ENCODE data around the gene SPOP. TPM values are rescaled to one million over a fixed set of nuclear protein-coding genes. Genes with fewer than 3 reads are reported as not detected.
A peak's percentile ranks its signal among the peaks of the same experiment; 100 is the strongest.

SPOP gene
- total and polyA plus RNA-seq, 4 experiments from 2014 or later, result 83.1 to 126 (median 98.4) TPM

- Mint-ChIP-seq H3K36me3 (peaks cover 48 to 73% of the 10 kb centered on the region in 2 donors), H3K4me3 (no peak overlapping the region), H3K9me3 (no peaks in the 10 kb centered on the region), H3K27ac (peak overlapping the region in 2 of 7 donors; percentile 22 to 25), H3K4me1 (peaks cover 0 to 5% (median 2%) of the 10 kb centered on the region in 4 donors), H3K27me3 (no peaks in the 10 kb centered on the region)
- Histone ChIP-seq H3K27me3 (ENCODE audit: insufficient read depth, low read length) (no peaks in the 10 kb centered on the region), H3K9me3 (ENCODE audit: control insufficient read depth in 1 of 2, low read length in 2 of 2) (no peaks in the 10 kb centered on the region), H3K27ac (ENCODE audit: low read depth, low read length) (no peak overlapping the region), H3K4me3 (ENCODE audit: low read length in 2 of 2) (no peak overlapping the region), H3K4me1 (ENCODE audit: insufficient read depth, low read length) (no peaks in the 10 kb centered on the region), H3K36me3 (ENCODE audit: insufficient read depth, low read length) (peaks cover 64% of the 10 kb centered on the region)
- POLR2A ChIA-PET (ENCODE audit: partially characterized antibody), result no interaction called here
- CTCF ChIA-PET (ENCODE audit: partially characterized antibody), result interaction anchor here (1.1 kb wide), 1 partner anchor 15 kb away, joined by 3 read pairs; no protein-coding TSS in a partner anchor
- no peak for DNase-seq
- intact Hi-C loops (cut with micrococcal nuclease), result no loop called here
Observed at GRCh38 chr17:49612726-49613125, 65.2 kb downstream of the SPOP start.

- peak overlapping the region in 1 of 7 donors; percentile 48 for H3K27ac Mint-ChIP-seq
- POLR2A ChIA-PET (ENCODE audit: partially characterized antibody), result interaction anchor here (0.8 kb wide), 1 partner anchor 10 kb away, joined by 3 read pairs; no protein-coding TSS in a partner anchor
- CTCF ChIA-PET (ENCODE audit: partially characterized antibody), result interaction anchor here (1.4 kb wide), 1 partner anchor 55 kb away, joined by 3 read pairs; no protein-coding TSS in a partner anchor
- DNase-seq, result no peak
- H3K4me3 ChIP-seq (ENCODE audit: low read length in 2 of 2), result no peak overlapping the region
- no peaks in the 10 kb centered on the region for H3K4me1 ChIP-seq (ENCODE audit: insufficient read depth, low read length)
- no peak overlapping the region for H3K27ac ChIP-seq (ENCODE audit: low read depth, low read length)
- no peaks in the 10 kb centered on the region for H3K27me3 Mint-ChIP-seq
- H3K9me3 ChIP-seq (ENCODE audit: control insufficient read depth in 1 of 2, low read length in 2 of 2), result no peaks in the 10 kb centered on the region
- intact Hi-C loops (cut with micrococcal nuclease), result no loop called here
- H3K36me3 Mint-ChIP-seq, result peaks cover 49 to 69% of the 10 kb centered on the region in 2 donors
- H3K9me3 Mint-ChIP-seq, result no peaks in the 10 kb centered on the region
- H3K4me1 Mint-ChIP-seq, result peaks cover 0 to 2% (median under 1%) of the 10 kb centered on the region in 4 donors
- no peak overlapping the region for H3K4me3 Mint-ChIP-seq
- no peaks in the 10 kb centered on the region for H3K27me3 ChIP-seq (ENCODE audit: insufficient read depth, low read length)
- peaks cover 58% of the 10 kb centered on the region for H3K36me3 ChIP-seq (ENCODE audit: insufficient read depth, low read length)
Observed at GRCh38 chr17:49610883-49611584, 66.9 kb downstream of the SPOP start.

GRCh38 chr17:49604314-49604869 lies 73.5 kb downstream of the SPOP start:
- Mint-ChIP-seq H3K4me3 (no peak overlapping the region), H3K27ac (no peak overlapping the region), H3K4me1 (no peaks in the 10 kb centered on the region), H3K36me3 (peaks cover 60 to 84% of the 10 kb centered on the region in 2 donors), H3K9me3 (no peaks in the 10 kb centered on the region), H3K27me3 (no peaks in the 10 kb centered on the region)
- ChIA-PET CTCF (ENCODE audit: partially characterized antibody) (interaction anchor here (0.7 kb wide), 1 partner anchor 912 kb away, joined by 3 read pairs; no protein-coding TSS in a partner anchor), POLR2A (ENCODE audit: partially characterized antibody) (no interaction called here)
- H3K27ac ChIP-seq (ENCODE audit: low read depth, low read length), result no peak overlapping the region
- H3K36me3 ChIP-seq (ENCODE audit: insufficient read depth, low read length), result peaks cover 71% of the 10 kb centered on the region
- no peak for DNase-seq
- intact Hi-C loops (cut with micrococcal nuclease), result no loop called here
- H3K4me1 ChIP-seq (ENCODE audit: insufficient read depth, low read length), result no peaks in the 10 kb centered on the region
- H3K27me3 ChIP-seq (ENCODE audit: insufficient read depth, low read length), result no peaks in the 10 kb centered on the region
- H3K9me3 ChIP-seq (ENCODE audit: control insufficient read depth in 1 of 2, low read length in 2 of 2), result no peaks in the 10 kb centered on the region
- H3K4me3 ChIP-seq (ENCODE audit: low read length in 2 of 2), result no peak overlapping the region

- H3K4me1 Mint-ChIP-seq, result no peaks in the 10 kb centered on the region
- H3K36me3 Mint-ChIP-seq, result peaks cover 62 to 85% of the 10 kb centered on the region in 2 donors
- H3K27me3 Mint-ChIP-seq, result no peaks in the 10 kb centered on the region
- intact Hi-C loops (cut with micrococcal nuclease), result no loop called here
- no peaks in the 10 kb centered on the region for H3K27me3 ChIP-seq (ENCODE audit: insufficient read depth, low read length)
- H3K36me3 ChIP-seq (ENCODE audit: insufficient read depth, low read length), result peaks cover 71% of the 10 kb centered on the region
- CTCF ChIA-PET (ENCODE audit: partially characterized antibody), result interaction anchor here (2.3 kb wide), 1 partner anchor 34 kb away, joined by 8 read pairs; no protein-coding TSS in a partner anchor
- H3K4me3 ChIP-seq (ENCODE audit: low read length in 2 of 2), result no peak overlapping the region
- H3K27ac Mint-ChIP-seq, result no peak overlapping the region
- POLR2A ChIA-PET (ENCODE audit: partially characterized antibody), result no interaction called here
- H3K27ac ChIP-seq (ENCODE audit: low read depth, low read length), result no peak overlapping the region
- no peaks in the 10 kb centered on the region for H3K9me3 ChIP-seq (ENCODE audit: control insufficient read depth in 1 of 2, low read length in 2 of 2)
- DNase-seq, result no peak
- H3K4me1 ChIP-seq (ENCODE audit: insufficient read depth, low read length), result no peaks in the 10 kb centered on the region
- no peaks in the 10 kb centered on the region for H3K9me3 Mint-ChIP-seq
- H3K4me3 Mint-ChIP-seq, result no peak overlapping the region
Observed at GRCh38 chr17:49603720-49604119, 74.2 kb downstream of the SPOP start.

GRCh38 chr17:49603238-49603637 lies 74.7 kb downstream of the SPOP start:
- Mint-ChIP-seq H3K9me3 (no peaks in the 10 kb centered on the region), H3K4me1 (no peaks in the 10 kb centered on the region), H3K27me3 (no peaks in the 10 kb centered on the region), H3K27ac (peak overlapping the region in 2 of 7 donors; percentile 10 to 54), H3K4me3 (no peak overlapping the region), H3K36me3 (peaks cover 64 to 86% of the 10 kb centered on the region in 2 donors)
- ChIA-PET POLR2A (ENCODE audit: partially characterized antibody) (no interaction called here), CTCF (ENCODE audit: partially characterized antibody) (interaction anchor here (2.3 kb wide), 1 partner anchor 33 kb away, joined by 8 read pairs; no protein-coding TSS in a partner anchor)
- Histone ChIP-seq H3K27ac (ENCODE audit: low read depth, low read length) (no peak overlapping the region), H3K9me3 (ENCODE audit: control insufficient read depth in 1 of 2, low read length in 2 of 2) (no peaks in the 10 kb centered on the region), H3K36me3 (ENCODE audit: insufficient read depth, low read length) (peaks cover 71% of the 10 kb centered on the region), H3K4me3 (ENCODE audit: low read length in 2 of 2) (no peak overlapping the region), H3K27me3 (ENCODE audit: insufficient read depth, low read length) (no peaks in the 10 kb centered on the region), H3K4me1 (ENCODE audit: insufficient read depth, low read length) (no peaks in the 10 kb centered on the region)
- intact Hi-C loops (cut with micrococcal nuclease), result no loop called here
- no peak for DNase-seq

GRCh38 chr17:49602783-49603182 lies 75.1 kb downstream of the SPOP start:
- Histone ChIP-seq H3K27ac (ENCODE audit: low read depth, low read length) (no peak overlapping the region), H3K4me3 (ENCODE audit: low read length in 2 of 2) (no peak overlapping the region), H3K36me3 (ENCODE audit: insufficient read depth, low read length) (peaks cover 74% of the 10 kb centered on the region), H3K9me3 (ENCODE audit: control insufficient read depth in 1 of 2, low read length in 2 of 2) (no peaks in the 10 kb centered on the region), H3K4me1 (ENCODE audit: insufficient read depth, low read length) (no peaks in the 10 kb centered on the region), H3K27me3 (ENCODE audit: insufficient read depth, low read length) (no peaks in the 10 kb centered on the region)
- H3K9me3 Mint-ChIP-seq, result no peaks in the 10 kb centered on the region
- H3K27me3 Mint-ChIP-seq, result no peaks in the 10 kb centered on the region
- DNase-seq, result no peak
- H3K4me1 Mint-ChIP-seq, result no peaks in the 10 kb centered on the region
- no peak overlapping the region for H3K4me3 Mint-ChIP-seq
- H3K36me3 Mint-ChIP-seq, result peaks cover 64 to 85% of the 10 kb centered on the region in 2 donors
- POLR2A ChIA-PET (ENCODE audit: partially characterized antibody), result no interaction called here
- intact Hi-C loops (cut with micrococcal nuclease), result no loop called here
- CTCF ChIA-PET (ENCODE audit: partially characterized antibody), result interaction anchor here (1.4 to 2.3 kb wide), 2 partner anchors 33 to 47 kb away, joined by 3 to 8 read pairs; no protein-coding TSS in a partner anchor
- peak overlapping the region in 4 of 7 donors; percentile 10 to 54 (median 34) for H3K27ac Mint-ChIP-seq

- Mint-ChIP-seq H3K36me3 (peaks cover 63 to 91% of the 10 kb centered on the region in 2 donors), H3K4me1 (peaks cover 0 to 11% (median 3%) of the 10 kb centered on the region in 4 donors), H3K4me3 (no peak overlapping the region), H3K27me3 (no peaks in the 10 kb centered on the region), H3K27ac (peak overlapping the region in 1 of 7 donors; percentile 14), H3K9me3 (no peaks in the 10 kb centered on the region)
- H3K9me3 ChIP-seq (ENCODE audit: control insufficient read depth in 1 of 2, low read length in 2 of 2), result no peaks in the 10 kb centered on the region
- no peaks in the 10 kb centered on the region for H3K4me1 ChIP-seq (ENCODE audit: insufficient read depth, low read length)
- intact Hi-C loops (cut with micrococcal nuclease), result no loop called here
- H3K27ac ChIP-seq (ENCODE audit: low read depth, low read length), result no peak overlapping the region
- DNase-seq, result no peak
- peaks cover 80% of the 10 kb centered on the region for H3K36me3 ChIP-seq (ENCODE audit: insufficient read depth, low read length)
- H3K27me3 ChIP-seq (ENCODE audit: insufficient read depth, low read length), result no peaks in the 10 kb centered on the region
- ChIA-PET POLR2A (ENCODE audit: partially characterized antibody) (interaction anchor here (0.8 kb wide), 1 partner anchor 10 kb away, joined by 3 read pairs; no protein-coding TSS in a partner anchor), CTCF (ENCODE audit: partially characterized antibody) (no interaction called here)
- no peak overlapping the region for H3K4me3 ChIP-seq (ENCODE audit: low read length in 2 of 2)
Observed at GRCh38 chr17:49600949-49601348, 76.9 kb downstream of the SPOP start.

Data from CD4-positive, alpha-beta memory T cell (primary cell).